Stimulated activated CD8-positive, alpha-beta memory T cell treated with anti-CD3 and anti-CD28 coated beads, Interleukin-4, amount 100 ng/mL, for 4 hours (primary cell): Measurements from ENCODE around the gene THEM4.
"Not testable (repeated sequence)": the region's sequence is repeated elsewhere in the genome, so short reads cannot be mapped to it uniquely, and the experiment has no call there.

Experiments
- DNase-seq, 2 donors: peaks; one replicate each; pipeline ENCODE4 v3.0.0-alpha.2; 2020; ENCODE audit warnings: low read depth in 2 of 2, low spot score in 1 of 2

THEM4 gene

DNA sequence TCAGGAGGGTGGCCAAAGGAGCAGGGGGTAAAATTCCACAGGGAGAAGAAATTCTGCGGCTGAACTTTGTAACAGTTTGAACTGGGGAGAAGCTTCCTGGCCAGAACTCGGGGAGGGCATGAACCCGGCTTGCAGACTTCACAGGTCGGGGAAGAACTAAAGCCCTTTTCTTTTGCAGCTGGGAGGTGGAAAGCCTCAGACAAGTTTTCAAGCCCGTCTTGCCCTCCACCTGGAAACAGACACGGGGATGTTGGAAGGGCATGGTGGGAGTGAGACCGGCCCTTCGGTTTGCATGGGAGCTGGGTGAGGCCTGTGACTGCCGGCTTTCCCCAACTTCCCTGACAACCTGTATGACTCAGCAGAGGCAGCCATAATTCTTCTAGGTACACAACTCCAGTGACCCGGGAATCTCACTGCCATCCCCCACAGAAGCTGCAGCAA lies 11.3 kb downstream of the THEM4 start:
- DNase-seq: no peak

DNA sequence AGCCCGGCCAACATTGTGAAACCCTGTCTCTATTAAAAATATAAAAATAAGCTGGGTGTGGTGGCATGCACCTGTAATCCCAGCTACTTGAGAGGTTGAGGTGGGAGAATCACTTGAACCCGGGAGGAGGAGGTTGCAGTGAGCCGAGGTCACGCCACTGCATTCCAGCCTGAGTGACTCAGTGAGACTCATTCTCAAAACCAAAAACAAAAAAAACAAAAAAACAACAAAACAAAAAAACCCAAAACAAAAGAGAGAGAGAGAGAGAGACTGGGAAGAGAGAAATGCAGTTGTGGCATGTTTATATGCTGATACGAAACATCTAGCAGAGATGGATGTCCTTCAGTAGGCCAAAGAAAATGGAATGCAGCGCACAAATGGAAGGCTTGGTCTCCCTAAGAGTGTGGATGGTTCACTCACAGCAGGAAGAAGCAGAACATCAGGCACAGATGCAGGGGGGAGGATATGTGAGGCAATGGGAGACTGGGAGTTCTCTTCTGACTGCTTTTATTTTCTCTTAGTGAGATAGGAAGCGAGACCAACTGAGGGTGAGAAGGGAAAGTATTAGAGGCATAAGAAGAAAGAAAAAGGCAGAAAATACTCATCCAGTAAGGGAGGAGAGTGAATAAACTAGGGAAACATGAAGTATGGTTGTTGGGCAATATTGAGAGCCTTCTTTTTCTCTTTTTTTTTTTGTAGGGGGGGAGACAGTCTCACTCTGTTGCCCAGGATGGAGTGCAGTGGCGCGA lies 16.0 kb downstream of the THEM4 start:
- no peak for DNase-seq

DNA sequence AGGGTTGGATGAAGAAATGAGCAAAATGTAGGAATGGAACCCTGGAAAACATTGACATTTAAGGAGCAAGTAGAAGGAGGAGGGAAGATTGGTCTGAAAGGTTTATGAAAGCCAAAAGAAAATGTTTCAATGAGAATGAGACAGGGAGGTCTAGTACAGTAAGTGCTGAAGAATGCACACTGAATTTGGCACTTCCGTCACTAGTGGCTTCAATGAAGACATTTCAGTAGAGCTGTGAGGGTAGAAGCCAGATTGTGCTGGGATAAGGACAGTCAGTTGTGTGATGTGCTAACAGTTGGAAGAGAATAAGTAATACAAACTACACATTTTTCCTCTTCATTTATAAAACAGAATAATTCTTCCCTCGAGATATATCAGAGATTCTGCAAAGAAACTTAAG lies 17.1 kb downstream of the THEM4 start:
- DNase-seq: no peak

DNA sequence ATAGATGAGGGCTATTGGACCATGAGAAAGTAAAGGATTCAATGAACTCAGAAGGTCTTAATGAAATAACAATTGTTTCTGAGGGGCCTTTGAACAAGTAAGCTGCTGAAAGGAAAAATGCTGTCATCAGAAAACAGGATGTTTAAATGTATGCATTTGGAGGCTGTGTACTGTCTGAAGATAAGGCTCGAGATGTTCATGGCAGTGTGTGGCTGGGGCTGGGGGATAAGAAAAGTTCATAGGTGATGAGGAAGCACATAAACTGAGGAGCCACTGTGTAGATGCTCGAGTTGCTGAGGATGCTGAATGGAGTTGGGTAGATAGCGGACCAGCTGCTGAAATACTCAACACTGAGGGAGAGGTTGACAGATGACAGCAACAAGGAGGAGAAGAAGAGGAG lies 17.8 kb downstream of the THEM4 start:
- DNase-seq: no peak

DNA sequence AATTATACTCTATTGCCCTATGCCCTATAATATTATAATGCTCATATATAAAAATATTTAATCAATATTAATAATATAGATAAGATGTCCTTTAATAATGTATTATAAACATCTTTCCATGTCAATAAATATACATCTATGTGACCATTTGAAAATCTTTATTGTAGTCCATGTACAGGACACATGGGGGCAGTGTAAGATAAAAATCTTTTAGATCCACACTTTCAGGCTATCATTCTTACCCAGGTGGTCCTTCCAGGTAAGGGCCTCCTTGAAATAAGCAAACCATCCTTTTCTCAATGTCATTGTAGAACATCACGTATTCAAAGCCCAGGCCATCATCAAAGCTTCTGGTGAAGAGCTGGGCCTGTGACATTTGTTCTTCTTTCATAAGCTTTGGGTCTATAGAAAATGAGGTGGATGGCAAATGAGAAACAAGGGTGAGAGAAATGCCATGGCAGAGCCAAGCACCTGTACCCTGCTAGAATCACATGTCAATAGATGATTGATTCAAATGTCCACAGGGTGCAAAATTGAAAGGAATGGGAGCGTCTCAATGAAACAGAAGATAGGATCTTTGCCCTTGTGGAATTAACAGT lies 20.2 kb downstream of the THEM4 start:
- DNase-seq: no peak

DNA sequence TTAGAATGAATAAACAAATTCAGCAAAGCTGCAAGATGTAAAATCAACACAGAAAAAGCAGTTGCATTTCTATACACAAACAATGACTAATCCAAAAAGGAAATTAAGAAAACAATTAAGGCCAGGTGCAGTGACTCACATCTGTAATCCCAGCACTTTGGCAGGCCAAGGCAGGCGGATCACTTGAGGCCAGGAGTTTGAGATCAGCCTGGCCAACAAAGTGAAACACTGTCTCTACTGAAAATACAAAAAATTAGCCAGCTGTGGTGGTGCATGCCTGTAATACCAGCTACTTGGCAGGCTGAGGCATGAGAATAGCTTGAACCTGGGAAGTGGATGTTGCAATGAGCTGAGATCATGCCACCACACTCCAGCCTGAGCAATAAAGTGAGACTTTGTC lies 22.3 kb downstream of the THEM4 start:
- DNase-seq: no peak

DNA sequence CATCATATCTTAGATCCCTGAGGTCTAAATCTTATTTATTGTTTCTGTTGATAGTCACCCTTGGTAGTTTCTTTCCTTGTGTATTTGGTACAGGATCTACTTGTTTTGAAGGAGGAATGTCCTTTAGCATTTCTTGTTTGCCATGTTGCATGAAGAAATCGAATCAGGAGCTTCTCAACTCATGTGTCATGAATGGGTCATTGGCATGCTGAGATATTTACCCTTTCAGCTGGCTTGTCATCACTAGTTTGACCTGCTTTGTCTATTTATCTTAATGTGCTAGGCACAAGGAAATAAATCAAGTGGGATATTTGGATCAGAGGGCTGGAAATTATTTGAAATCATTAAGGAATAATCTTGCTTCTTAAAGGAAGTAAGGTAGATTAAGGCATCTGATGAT lies 23.8 kb downstream of the THEM4 start:
- DNase-seq: no peak

DNA sequence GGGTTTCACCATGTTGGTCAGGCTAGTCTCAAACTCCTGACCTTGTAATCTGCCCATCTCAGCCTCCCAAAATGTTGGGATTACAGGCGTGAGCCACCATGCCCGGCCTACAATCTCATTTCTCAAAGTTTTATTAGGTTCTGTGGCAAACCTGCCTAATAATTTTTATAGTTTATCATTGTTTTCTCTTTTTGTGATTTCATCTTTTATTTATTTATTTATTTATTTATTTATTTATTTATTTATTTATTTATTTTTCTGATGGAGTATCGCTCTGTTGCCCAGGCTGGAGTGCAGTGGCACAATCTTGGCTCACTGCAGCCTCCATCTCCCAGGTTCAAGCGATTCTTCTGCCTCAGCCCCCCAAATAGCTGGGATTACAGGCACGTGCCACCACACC lies 24.4 kb downstream of the THEM4 start:
- not testable (repeated sequence) for DNase-seq

DNA sequence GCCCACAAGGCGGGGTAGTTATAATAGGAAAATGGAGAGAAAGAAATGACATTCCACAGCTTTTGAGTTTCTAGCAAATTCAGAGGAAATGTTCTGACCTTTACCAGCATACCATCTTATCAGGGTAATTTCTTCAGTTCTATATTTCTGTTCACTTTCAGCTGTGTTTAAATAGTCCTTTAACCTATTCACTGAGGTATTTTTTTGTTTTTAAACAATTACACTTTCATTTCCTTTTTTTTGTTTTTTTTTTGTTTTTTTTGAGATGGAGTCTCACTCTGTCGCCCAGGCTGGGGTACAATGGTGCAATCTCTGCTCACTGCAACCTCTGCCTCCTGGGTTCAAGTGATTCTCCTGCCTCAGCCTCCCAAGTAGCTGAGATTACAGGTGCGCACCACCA lies 24.9 kb downstream of the THEM4 start:
- DNase-seq: not testable (repeated sequence)

DNA sequence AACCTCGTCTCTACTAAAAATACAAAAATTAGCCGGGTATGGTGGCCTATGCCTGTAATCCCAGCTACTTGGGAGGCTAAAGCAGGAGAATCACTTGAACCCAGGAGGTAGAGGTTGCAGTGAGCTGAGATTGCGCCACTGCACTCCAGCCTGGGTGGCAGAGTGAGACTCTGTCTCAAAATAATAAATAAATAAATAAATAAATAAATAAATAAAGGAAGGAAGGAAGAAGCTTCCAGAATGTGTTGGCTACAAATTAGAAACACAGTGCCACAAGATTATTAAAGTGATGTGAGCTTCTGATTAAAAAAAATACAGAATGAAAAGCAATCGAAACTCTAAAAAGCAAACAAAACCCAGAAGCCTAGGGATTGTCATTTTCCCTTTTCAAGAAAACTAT lies 25.4 kb downstream of the THEM4 start:
- DNase-seq: not testable (repeated sequence)

DNA sequence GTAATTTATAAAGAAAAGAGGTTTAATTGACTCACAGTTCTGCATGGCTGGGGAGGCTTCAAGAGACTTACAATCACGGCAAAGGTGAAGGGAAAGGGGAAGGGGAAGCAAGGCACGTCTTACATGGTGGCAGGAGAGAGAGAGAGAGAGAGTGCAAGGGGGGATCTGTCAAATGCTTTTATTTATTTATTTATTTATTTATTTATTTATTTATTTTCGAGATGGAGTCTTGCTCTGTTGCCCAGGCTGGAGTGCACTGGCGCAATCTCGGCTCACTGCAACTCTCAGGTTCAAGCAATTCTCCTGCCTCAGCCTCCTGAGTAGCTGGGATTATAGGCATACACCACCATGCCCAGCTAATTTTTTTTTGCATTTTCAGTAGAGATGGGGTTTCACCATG lies 26.4 kb downstream of the THEM4 start:
- not testable (repeated sequence) for DNase-seq

DNA sequence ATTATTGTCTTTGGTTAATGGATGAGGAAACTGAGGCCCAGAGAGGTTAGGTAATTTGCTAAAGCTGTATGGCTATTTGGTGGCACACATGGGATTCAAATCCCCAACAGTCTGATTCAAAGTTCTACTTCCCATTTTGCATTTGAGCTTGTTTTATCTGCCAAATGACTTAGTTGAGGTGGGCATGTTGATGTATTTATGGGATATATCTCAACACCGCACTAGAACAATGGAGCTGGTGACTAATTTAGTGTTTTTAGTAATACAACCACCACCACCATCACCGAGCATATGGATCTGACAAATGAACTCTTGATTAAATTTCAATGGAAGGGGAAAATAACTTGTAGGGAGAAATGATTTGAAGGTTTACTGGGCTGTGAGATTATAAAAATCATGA lies 26.8 kb downstream of the THEM4 start:
- DNase-seq: no peak

DNA sequence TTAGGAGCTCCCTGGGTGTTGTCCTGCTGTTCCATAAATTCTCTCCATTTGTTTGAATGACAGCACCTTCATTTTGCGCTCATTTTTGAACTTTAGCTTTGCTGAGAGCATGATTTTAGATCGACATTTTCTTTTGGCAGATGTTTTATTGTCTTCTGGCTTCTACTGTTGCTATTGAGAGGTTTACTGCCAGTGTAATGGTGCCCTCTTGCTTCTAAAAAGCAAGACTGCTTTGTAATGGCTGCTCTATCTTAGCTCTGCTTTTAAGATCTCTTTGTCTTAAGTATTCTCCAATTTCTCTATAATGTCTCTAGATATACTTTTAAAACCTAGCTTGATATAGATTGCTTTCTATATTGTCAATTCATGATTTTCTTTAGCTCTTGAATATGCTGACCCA lies 27.8 kb downstream of the THEM4 start:
- no peak for DNase-seq

DNA sequence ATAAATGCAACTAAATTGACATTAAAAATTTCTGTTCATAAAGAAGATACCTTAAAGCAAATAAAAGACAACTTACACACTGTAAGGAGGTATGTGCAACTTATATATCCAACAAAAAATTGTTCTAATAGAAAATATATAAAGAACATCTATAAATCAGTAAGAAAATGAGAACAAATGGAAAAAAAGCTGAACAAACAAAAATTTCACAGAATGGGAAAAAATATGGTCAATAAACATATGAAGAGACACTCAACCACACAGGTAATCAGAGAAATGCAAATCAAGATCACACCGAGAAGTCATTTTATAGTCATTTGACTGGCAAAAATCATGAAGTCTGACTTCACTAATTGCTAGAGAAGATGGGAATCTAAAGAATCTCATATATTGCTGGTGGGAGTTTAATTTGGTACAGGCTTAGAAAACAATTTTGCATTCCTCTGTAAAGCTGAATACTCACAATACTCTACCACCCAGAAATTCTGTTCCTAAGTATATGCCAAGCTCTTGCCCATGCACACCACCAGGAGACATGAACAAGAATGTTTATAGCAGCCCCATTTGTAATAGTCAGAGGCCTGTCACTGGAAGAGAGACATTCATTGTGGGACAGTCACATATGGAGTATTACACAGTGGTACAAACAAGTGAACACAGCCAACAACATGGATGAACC lies 33.8 kb downstream of the THEM4 start:
- no peak for DNase-seq

DNA sequence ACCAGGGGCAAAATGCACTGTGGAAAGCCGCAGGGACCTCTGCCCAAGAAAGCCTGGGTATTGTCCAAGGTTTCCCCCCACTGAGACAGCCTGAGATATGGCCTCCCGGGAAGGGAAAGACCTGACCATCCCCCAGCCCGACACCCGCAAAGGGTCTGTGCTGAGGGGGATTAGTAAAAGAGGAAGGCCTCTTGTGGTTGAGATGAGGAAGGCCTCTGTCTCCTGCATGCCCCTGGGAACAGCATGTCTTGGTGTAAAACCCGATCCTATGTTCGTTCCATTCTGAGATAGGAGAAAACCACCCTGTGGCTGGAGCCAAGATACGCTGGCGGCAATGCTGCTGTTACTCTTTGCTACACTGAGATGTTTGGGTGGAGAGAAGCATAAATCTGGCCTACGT lies 36.5 kb downstream of the THEM4 start:
- not testable (repeated sequence) for DNase-seq

DNA sequence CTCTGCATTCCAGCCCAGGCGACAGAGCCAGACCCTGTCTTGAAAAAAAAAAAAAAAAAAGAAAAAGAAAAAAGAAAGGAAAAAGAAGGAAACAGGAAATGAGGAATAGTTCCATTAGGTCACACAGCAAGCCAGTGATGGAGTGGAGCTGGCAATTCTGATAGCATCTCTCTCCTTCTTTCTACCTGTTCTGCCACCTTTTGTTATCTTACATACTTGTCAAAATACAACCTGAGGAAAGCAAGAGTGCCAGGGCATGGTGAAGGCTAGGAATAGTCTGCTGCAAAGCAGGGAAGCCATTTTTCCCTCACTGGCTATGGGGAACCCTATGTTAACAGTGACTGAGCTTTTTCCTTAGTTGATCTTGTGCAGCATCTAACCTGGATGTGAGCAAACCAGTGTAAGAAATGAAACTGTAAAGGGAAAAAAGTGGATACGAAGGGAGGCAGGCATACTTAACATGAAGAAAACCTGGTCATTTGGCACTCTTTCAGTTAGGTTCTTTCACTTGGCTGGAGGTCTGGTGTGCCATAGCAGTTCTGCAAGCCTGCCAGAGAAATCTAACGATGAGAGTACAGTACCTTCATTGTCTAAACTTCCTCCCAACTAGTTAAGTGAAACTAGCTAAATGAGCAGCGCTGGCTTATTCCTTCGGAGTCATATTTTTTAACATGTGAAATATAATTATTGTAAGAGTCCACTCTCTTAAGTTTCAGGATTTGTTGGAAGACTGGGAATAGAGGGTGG lies 37.9 kb downstream of the THEM4 start:
- DNase-seq: no peak

DNA sequence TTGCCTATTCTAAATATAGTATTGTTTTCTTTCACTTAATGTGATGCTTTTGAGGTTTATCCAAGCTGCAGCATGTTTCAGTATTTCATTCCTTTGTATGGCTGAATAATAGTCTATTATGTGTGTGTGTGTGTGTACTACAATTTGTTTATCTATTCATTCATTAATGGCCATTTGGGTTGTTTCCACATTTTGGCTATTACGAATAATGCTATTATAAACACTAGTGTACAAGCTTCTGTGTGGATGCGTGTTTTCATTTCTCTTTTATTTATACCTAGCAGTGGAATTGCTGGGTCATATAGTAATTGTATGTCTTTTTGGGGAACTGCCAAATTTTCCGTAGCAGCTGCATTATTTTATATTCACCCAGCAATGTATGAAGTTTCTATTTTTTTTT lies 40.8 kb downstream of the THEM4 start:
- no peak for DNase-seq

DNA sequence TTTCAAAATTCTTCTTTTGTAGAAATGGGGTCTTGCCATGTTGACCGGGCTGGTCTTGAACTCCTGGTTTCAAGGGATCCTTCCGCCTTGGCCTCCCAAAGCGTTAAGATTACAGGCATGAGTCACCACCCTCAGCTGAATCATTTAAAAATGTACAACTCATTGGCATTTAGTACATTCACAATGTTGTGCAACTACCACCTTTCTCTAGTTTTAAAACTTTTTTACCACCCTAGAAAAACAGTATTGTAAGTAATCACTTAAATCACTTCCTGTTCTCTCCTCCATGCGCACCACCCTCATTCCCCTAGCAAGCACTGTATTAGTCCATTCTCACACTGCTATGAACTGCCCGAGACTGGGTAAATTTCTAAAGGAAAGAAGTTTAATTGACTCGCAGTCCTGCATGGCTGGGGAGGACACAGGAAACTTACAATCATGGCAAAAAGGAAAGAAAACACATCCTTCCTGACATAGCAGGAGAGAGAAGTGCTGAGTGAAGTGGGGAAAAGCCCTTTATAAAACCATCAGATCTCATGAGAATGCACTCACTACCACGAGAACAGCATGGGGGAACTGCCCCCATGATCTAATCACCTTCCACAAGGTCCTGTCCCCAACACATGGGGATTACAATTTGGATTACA lies 41.4 kb downstream of the THEM4 start:
- no peak for DNase-seq

DNA sequence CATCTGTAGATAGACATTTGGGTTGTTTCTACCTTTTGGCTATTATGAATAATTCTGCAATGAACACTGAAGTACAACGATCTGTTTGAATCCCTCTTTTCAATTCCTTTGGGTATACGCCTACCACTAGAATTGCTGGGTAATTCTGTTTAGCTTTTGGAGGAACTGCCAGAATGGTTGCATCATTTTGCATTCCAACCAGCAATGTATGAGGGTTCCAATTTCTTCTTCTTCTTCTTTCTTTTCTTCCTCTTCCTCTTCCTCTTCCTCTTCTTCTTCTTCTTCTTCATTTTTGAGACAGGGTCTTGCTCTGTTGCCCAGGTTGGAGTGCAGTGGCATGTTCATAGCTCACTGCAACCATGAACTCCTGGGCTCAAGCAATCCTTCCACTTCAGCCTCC lies 42.0 kb downstream of the THEM4 start:
- no peak for DNase-seq

DNA sequence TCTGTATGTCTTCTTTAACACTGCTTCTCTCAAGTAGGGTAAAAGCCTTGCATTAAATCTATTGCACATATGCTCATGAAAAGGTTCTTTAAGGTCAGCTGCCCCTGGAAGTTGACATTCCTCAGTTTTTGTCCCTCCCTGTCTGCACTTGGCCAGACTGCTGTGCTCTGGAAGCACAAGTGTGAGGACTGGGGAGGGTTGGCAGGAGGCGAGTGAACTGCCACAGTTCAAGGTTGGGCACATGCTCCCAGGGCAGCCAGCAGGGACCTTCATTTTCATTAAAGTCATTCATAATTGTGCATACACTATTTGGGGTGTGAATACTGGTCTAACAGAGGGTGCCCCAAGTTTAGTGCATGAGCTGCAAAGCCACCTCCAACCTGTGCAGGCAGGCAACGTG lies 44.9 kb downstream of the THEM4 start:
- no peak for DNase-seq

DNA sequence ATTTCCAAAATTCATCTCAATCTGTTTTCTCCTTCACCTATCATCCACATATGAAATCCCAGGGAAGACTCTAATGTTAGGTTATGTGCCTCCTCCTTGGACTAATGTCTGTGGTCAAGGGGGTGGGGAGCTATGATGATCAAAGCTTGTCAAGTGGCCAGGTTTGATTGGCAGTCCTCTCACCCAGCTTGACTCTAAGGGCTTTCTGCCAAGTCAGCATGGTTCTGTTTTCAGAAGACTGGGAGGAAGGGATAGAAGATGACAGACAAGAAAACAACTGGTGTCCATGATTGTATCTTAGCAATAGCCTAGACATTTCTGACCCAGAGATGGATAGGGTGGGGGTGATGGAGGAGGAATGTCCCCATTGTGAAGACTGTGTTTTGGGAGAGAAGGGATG lies 46.7 kb downstream of the THEM4 start:
- no peak for DNase-seq
